ENCODE results near the gene CCDC178.
A peak's percentile ranks its signal among the peaks of the same experiment; 100 is the strongest.
"Not testable (repeated sequence)": the region's sequence is repeated elsewhere in the genome, so short reads cannot be mapped to it uniquely, and the experiment has no call there.

The CCDC178 gene

GRCh38 chr18:33421225-33421624 lies 19.3 kb downstream of the CCDC178 start:
- no peak for TF ChIP-seq GATA1 (IDR thresholded peaks at IDR 0.05; ENCODE audit: low read depth, low read length)
- TF ChIP-seq POLR2A (IDR thresholded peaks at IDR 0.05; ENCODE audit: low read length) = no peak
- DNase-seq = no peak

DNA sequence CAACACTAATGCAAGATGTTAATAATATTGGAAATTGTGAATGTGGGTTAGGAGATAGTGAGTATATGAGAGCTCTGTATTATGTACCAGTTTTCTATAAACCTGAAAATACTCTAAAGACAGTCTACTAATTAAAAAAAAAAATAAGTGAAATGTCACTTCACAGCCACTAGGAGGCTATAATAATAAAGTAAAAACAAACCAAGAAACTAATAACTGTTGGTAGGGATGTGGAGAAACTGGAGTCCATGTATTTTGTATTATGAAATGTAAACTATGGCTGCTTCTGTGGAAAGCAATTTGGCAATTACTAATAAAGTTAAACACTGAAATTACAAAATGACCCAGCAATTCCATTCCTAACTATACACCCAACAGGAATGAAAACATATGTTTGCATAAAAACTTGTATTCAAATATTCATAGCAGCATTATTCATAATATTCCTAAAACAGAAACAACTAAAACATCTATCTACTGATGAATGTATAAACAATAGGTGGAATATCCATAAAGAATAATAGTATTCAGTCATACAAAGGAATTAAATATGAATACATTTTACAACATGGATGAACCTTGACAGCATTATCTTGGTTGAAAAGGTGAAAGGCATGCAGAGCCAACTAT lies 36.2 kb downstream of the CCDC178 start:
- TF ChIP-seq GATA1 (IDR thresholded peaks at IDR 0.05; ENCODE audit: low read depth, low read length) (no peak), POLR2A (IDR thresholded peaks at IDR 0.05; ENCODE audit: low read length) (no peak)

GRCh38 chr18:33398939-33399338 lies 41.6 kb downstream of the CCDC178 start:
- not testable (repeated sequence) for DNase-seq

More for the DNA sequence above, 36.2 kb downstream of the CCDC178 start:
- peak in 1 of 2 experiments; percentile 20 for DNase-seq

DNA sequence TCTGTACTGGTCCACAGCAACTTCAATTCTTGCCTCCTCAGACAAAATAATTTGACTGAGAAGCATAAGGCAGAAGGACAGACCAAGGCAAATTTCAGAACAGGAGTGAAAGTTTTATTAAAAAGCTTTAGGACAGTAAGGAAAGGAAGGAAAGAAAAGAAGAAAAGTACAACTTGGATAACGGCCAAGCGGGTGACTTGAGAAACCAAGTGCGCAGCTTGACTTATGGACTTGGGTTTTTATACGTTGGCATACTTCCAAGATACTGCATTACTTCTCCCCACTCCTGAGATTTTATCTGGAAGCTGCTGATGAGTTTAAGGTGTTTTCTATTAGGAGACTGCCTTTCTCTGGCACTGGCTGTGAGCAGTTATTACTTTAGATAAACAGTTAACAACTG lies 64.7 kb downstream of the CCDC178 start:
- no peak for DNase-seq
- TF ChIP-seq POLR2A (IDR thresholded peaks at IDR 0.05; ENCODE audit: low read length) = no peak
- no peak for TF ChIP-seq GATA1 (IDR thresholded peaks at IDR 0.05; ENCODE audit: low read depth, low read length)

- no peak for DNase-seq
- no peak for TF ChIP-seq GATA1 (IDR thresholded peaks at IDR 0.05; ENCODE audit: low read depth, low read length)
- no peak for TF ChIP-seq POLR2A (IDR thresholded peaks at IDR 0.05; ENCODE audit: low read length)
These were observed 68.1 kb downstream of the CCDC178 start for GRCh38 chr18:33372442-33372841.

GRCh38 chr18:33369711-33370449 lies 70.6 kb downstream of the CCDC178 start:
- no peak for DNase-seq

GRCh38 chr18:33356735-33357134 lies 83.8 kb downstream of the CCDC178 start:
- no peak for DNase-seq
- TF ChIP-seq POLR2A (IDR thresholded peaks at IDR 0.05; ENCODE audit: low read length) (no peak), GATA1 (IDR thresholded peaks at IDR 0.05; ENCODE audit: low read depth, low read length) (no peak)

More at GRCh38 chr18:33369711-33370449, 70.6 kb downstream of the CCDC178 start:
- TF ChIP-seq POLR2A (IDR thresholded peaks at IDR 0.05; ENCODE audit: low read length) (no peak), GATA1 (IDR thresholded peaks at IDR 0.05; ENCODE audit: low read depth, low read length) (no peak)

DNA sequence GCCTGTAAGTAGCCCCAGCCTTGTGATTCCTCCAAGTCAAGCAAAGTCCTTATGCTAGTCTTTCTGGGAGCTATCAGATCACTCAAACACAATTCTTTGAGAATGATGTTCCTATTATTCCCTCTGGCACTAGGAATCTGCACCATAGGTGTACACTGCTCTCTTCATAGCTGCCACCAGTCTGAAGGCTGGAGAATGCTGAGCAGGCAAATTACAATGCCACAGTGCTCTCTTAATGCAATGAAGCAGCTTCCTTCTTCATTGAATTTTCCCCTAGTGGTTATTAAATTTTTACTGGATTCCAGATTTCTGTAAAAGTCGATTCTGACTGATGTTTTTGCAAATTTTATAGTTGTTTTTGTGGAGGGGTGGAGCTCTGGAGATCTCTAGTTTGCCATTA lies 84.8 kb downstream of the CCDC178 start:
- TF ChIP-seq POLR2A (IDR thresholded peaks at IDR 0.05; ENCODE audit: low read length) (no peak), GATA1 (IDR thresholded peaks at IDR 0.05; ENCODE audit: low read depth, low read length) (no peak)
- no peak for DNase-seq

- no peak for TF ChIP-seq GATA1 (IDR thresholded peaks at IDR 0.05; ENCODE audit: low read depth, low read length)
- TF ChIP-seq POLR2A (IDR thresholded peaks at IDR 0.05; ENCODE audit: low read length) = no peak
- DNase-seq = no peak
These were observed 85.3 kb downstream of the CCDC178 start for GRCh38 chr18:33355263-33355662.

- DNase-seq = no peak
- no peak for TF ChIP-seq POLR2A (IDR thresholded peaks at IDR 0.05; ENCODE audit: low read length)
- TF ChIP-seq GATA1 (IDR thresholded peaks at IDR 0.05; ENCODE audit: low read depth, low read length) = no peak
These were observed 90.3 kb downstream of the CCDC178 start for GRCh38 chr18:33350256-33350655.

DNA sequence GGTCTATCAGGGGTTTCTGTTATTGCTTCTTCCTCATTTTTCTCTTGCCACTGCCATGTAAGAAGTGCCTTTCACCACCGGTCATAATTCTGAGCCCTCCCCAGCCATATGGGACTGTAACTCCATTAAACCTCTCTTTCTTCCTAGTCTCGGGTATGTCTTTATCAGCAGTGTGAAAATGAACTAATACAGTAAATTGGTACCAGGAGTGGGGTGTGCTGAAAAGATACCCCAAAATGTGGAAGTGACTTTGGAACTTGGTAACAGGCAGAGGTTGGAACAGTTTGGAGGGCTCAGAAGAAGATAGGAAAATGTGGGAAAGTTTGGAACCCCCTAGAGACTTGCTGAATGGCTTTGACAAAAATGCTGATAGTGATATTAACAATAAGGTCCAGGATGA lies 100.8 kb downstream of the CCDC178 start:
- not testable (repeated sequence) for DNase-seq

- DNase-seq = no peak
- TF ChIP-seq GATA1 (IDR thresholded peaks at IDR 0.05; ENCODE audit: low read depth, low read length) = no peak
- no peak for TF ChIP-seq POLR2A (IDR thresholded peaks at IDR 0.05; ENCODE audit: low read length)
These were observed 105.7 kb downstream of the CCDC178 start for GRCh38 chr18:33334781-33335180.

- TF ChIP-seq POLR2A (IDR thresholded peaks at IDR 0.05; ENCODE audit: low read length) (no peak), GATA1 (IDR thresholded peaks at IDR 0.05; ENCODE audit: low read depth, low read length) (no peak)
- no peak for DNase-seq
These were observed 109.8 kb downstream of the CCDC178 start for GRCh38 chr18:33330711-33331110.

DNA sequence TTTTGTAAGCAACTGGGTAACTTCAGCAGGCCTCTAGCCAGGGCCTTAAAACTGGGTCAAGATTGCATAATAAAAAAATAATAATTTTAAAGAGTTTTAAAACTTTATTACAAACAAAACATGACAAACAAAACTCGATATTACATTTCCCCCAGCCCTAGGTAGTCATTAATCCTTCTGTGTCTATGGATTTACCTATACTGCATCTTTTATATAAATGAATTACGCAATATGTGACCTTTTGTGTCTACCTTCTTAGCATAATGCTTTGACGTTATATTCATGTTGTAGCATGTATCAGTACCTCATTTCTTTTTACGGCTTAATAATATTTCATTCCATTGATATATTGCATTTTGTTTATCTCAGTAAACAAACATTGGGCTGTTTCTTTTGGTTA lies 113.5 kb downstream of the CCDC178 start:
- TF ChIP-seq GATA1 (IDR thresholded peaks at IDR 0.05; ENCODE audit: low read depth, low read length) (no peak), POLR2A (IDR thresholded peaks at IDR 0.05; ENCODE audit: low read length) (no peak)
- DNase-seq = no peak

GRCh38 chr18:33317640-33318039 lies 122.9 kb downstream of the CCDC178 start:
- TF ChIP-seq POLR2A (IDR thresholded peaks at IDR 0.05; ENCODE audit: low read length) (no peak), GATA1 (IDR thresholded peaks at IDR 0.05; ENCODE audit: low read depth, low read length) (no peak)
- DNase-seq = no peak

Data from erythroblast (primary cell).